ENCODE data around the gene FXR1.
"Not testable (repeated sequence)": the region's sequence is repeated elsewhere in the genome, so short reads cannot be mapped to it uniquely, and the experiment has no call there.

GRCh38 chr3:181002331-181002730, 89.9 kb downstream of the FXR1 start:
- not testable (repeated sequence) for TF ChIP-seq MEF2A (IDR thresholded peaks at IDR 0.05; ENCODE audit: insufficient read depth, low read depth, low read length); CTCF (IDR thresholded peaks at IDR 0.05 in 2 of 3, conservative IDR thresholded peaks at IDR 0.05 in 1 of 3; ENCODE audit: control insufficient read depth in 2 of 3, extremely low read depth in 1 of 3, insufficient read depth in 1 of 3, low read depth in 3 of 3, low read length in 3 of 3); MXI1 (IDR thresholded peaks at IDR 0.05; ENCODE audit: low read depth, low read length); JUNB (IDR thresholded peaks at IDR 0.05); EZH2 (IDR thresholded peaks at IDR 0.05; ENCODE audit: borderline replicate concordance, control insufficient read depth, low read depth, low read length); RAD51 (IDR thresholded peaks at IDR 0.05); NRF1 (conservative IDR thresholded peaks at IDR 0.05; ENCODE audit: low read depth, low read length); POLR2A (IDR thresholded peaks at IDR 0.05; ENCODE audit: low read depth, low read length); NR2C1 (IDR thresholded peaks at IDR 0.05); EP300 (IDR thresholded peaks at IDR 0.05; ENCODE audit: borderline replicate concordance in 1 of 2, control insufficient read depth in 1 of 2, low read depth in 2 of 2, low read length in 2 of 2)
- TF ChIP-seq, protein P1, sequence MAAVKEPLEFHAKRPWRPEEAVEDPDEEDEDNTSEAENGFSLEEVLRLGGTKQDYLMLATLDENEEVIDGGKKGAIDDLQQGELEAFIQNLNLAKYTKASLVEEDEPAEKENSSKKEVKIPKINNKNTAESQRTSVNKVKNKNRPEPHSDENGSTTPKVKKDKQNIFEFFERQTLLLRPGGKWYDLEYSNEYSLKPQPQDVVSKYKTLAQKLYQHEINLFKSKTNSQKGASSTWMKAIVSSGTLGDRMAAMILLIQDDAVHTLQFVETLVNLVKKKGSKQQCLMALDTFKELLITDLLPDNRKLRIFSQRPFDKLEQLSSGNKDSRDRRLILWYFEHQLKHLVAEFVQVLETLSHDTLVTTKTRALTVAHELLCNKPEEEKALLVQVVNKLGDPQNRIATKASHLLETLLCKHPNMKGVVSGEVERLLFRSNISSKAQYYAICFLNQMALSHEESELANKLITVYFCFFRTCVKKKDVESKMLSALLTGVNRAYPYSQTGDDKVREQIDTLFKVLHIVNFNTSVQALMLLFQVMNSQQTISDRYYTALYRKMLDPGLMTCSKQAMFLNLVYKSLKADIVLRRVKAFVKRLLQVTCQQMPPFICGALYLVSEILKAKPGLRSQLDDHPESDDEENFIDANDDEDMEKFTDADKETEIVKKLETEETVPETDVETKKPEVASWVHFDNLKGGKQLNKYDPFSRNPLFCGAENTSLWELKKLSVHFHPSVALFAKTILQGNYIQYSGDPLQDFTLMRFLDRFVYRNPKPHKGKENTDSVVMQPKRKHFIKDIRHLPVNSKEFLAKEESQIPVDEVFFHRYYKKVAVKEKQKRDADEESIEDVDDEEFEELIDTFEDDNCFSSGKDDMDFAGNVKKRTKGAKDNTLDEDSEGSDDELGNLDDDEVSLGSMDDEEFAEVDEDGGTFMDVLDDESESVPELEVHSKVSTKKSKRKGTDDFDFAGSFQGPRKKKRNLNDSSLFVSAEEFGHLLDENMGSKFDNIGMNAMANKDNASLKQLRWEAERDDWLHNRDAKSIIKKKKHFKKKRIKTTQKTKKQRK (IDR thresholded peaks at IDR 0.05; ENCODE audit: low read depth, low read length): not testable (repeated sequence)
